HL-60 (cell line): ENCODE data around the gene ADAMTS17.

Experiments
- DNase-seq, 2 experiments: peaks; one replicate each; pipeline ENCODE4 v3.0.0-alpha.2; 2010 to 2020; ENCODE audit warnings: low read depth in 1 of 2, low spot score in 1 of 2
- H3K27ac ChIP-seq: fragments of 250-450 bp; sonication (Bioruptor Pico); replicated peaks from 2 replicates; pipeline ENCODE4 v1.5.1; 2020; ENCODE audit warnings: mild to moderate bottlenecking, moderate library complexity
- H3K27me3 ChIP-seq: fragments of 250-450 bp; sonication (Bioruptor Pico); 2 replicates; pipeline ENCODE4 v1.5.1; 2021; ENCODE audit warnings: mild to moderate bottlenecking, moderate library complexity; ENCODE audit not compliant: insufficient read depth, poor library complexity, severe bottlenecking
- H3K4me3 ChIP-seq: replicated peaks from 2 replicates; pipeline ENCODE4 v1.5.1; 2011; ENCODE audit warnings: mild to moderate bottlenecking, control low read depth, low read length; ENCODE audit not compliant: insufficient read depth
- CTCF ChIP-seq: IDR thresholded peaks from one replicate; pipeline ENCODE4 v1.5.1; 2011; ENCODE audit warnings: low read length, control low read depth, inconsistent platforms; ENCODE audit not compliant: insufficient read depth
- GABPA ChIP-seq: IDR thresholded peaks from 2 replicates; pipeline ENCODE4 v1.6.1; 2012; ENCODE audit warnings: low read depth
- POLR2AphosphoS5 ChIP-seq: IDR thresholded peaks from 2 replicates; pipeline ENCODE4 v1.6.1; 2012; ENCODE audit warnings: low read depth
- REST ChIP-seq: IDR thresholded peaks from 2 replicates; pipeline ENCODE4 v1.6.1; 2012; ENCODE audit warnings: low read depth; ENCODE audit not compliant: insufficient replicate concordance
- SPI1 ChIP-seq: IDR thresholded peaks from 2 replicates; pipeline ENCODE4 v1.6.1; 2012; ENCODE audit warnings: low read depth, mild to moderate bottlenecking, borderline replicate concordance

The ADAMTS17 gene

GRCh38 chr15:100018191-100018590 is 323.6 kb downstream of the ADAMTS17 start:
- Histone ChIP-seq H3K4me3 (no peak overlapping the region), H3K27ac (no peak overlapping the region), H3K27me3 (no peaks in the 10 kb centered on the region)
- TF ChIP-seq REST (no peak), GABPA (no peak), POLR2AphosphoS5 (no peak), SPI1 (no peak), CTCF (no peak)
- no peak for DNase-seq

- no peaks in the 10 kb centered on the region for H3K27me3 ChIP-seq
- DNase-seq = no peak
- no peak overlapping the region for H3K27ac ChIP-seq
- TF ChIP-seq REST (no peak), SPI1 (no peak), CTCF (no peak), GABPA (no peak), POLR2AphosphoS5 (no peak)
- H3K4me3 ChIP-seq = no peak overlapping the region
Observed at GRCh38 chr15:100017140-100017539, 324.6 kb downstream of the ADAMTS17 start.

- Histone ChIP-seq H3K27ac (no peak overlapping the region), H3K4me3 (no peak overlapping the region), H3K27me3 (no peaks in the 10 kb centered on the region)
- no peak for DNase-seq
- TF ChIP-seq POLR2AphosphoS5 (no peak), REST (no peak), CTCF (no peak), GABPA (no peak), SPI1 (no peak)
Observed at GRCh38 chr15:100016632-100017031, 325.1 kb downstream of the ADAMTS17 start.
